IPS-18a (cell line): ENCODE results near the gene CBLL1.

Experiments
- H3K27ac ChIP-seq: one replicate; pipeline ENCODE4 v1.5.1; 2013; ENCODE audit warnings: low read length
- H3K27me3 ChIP-seq: one replicate; pipeline ENCODE4 v1.6.1; 2013; ENCODE audit warnings: mild to moderate bottlenecking, low read length; ENCODE audit not compliant: control insufficient read depth, insufficient read depth
- H3K36me3 ChIP-seq: one replicate; pipeline ENCODE4 v1.6.1; 2013; ENCODE audit warnings: low read depth, low read length; ENCODE audit not compliant: control insufficient read depth
- H3K4me1 ChIP-seq: one replicate; pipeline ENCODE4 v1.6.1; 2013; ENCODE audit warnings: low read depth, low read length; ENCODE audit not compliant: control insufficient read depth
- H3K4me3 ChIP-seq: one replicate; pipeline ENCODE4 v1.5.1; 2013; ENCODE audit warnings: low read length
- H3K9ac ChIP-seq: one replicate; pipeline ENCODE4 v1.6.1; 2013; ENCODE audit warnings: mild to moderate bottlenecking, low read length, moderate library complexity
- H3K9me3 ChIP-seq: one replicate; pipeline ENCODE4 v1.6.1; 2013; ENCODE audit warnings: low read depth, low read length; ENCODE audit not compliant: control insufficient read depth

The CBLL1 gene, protein sequence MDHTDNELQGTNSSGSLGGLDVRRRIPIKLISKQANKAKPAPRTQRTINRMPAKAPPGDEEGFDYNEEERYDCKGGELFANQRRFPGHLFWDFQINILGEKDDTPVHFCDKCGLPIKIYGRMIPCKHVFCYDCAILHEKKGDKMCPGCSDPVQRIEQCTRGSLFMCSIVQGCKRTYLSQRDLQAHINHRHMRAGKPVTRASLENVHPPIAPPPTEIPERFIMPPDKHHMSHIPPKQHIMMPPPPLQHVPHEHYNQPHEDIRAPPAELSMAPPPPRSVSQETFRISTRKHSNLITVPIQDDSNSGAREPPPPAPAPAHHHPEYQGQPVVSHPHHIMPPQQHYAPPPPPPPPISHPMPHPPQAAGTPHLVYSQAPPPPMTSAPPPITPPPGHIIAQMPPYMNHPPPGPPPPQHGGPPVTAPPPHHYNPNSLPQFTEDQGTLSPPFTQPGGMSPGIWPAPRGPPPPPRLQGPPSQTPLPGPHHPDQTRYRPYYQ

DNA sequence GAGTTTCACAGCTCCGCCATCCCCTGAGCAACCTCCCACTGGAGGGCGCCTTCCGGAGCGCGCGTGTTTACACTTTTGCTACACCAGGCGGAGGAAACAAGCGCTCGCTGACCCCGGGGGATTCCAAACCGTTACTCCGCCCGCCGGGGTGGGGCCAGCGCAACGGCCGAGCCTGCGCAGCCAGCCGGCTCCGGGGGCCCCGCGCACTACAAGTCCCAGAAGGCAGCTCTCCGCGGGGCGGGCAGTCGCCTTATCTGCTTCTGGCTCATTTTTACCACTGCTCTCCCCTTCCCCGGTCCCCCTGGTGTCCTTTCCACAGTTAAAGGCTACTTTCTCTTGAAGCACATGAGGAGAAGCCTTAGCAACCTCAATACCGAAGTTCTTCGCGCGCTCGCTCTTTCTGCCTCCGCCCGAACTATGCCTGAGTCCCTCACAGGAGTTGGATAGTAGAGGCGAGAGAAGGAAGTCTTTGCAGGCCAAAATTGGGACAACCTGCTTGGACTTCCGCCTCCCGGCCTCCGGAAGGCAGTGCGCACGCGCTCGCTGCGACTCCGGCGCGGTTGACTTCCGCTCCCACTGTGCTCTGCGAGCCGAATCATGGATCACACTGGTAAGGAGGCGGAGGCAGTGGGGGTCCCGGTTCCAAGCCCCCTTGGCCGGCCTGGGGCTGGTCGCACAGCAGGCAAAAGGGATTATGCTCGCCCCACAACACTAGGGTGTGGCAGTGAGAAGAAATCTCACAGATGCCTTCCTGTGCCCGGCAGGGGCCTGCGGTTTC, at the start of gene CBLL1:
TSS of gene CBLL1 (plus strand) at position 576 of the 778 bp plus-strand sequence. CDS start at position 598, 22 bp downstream.
- H3K27ac ChIP-seq: peak within 1 kb of the TSS; percentile 90
- H3K9me3 ChIP-seq: no peaks in the 10 kb centered on the region
- H3K27me3 ChIP-seq: no peaks in the 10 kb centered on the region
- peaks cover 3% of the 10 kb centered on the region for H3K36me3 ChIP-seq
- H3K4me3 ChIP-seq: peak within 1 kb of the TSS; percentile 81
- peak within 1 kb of the TSS; percentile 82 for H3K9ac ChIP-seq
- peaks cover 13% of the 10 kb centered on the region for H3K4me1 ChIP-seq

DNA sequence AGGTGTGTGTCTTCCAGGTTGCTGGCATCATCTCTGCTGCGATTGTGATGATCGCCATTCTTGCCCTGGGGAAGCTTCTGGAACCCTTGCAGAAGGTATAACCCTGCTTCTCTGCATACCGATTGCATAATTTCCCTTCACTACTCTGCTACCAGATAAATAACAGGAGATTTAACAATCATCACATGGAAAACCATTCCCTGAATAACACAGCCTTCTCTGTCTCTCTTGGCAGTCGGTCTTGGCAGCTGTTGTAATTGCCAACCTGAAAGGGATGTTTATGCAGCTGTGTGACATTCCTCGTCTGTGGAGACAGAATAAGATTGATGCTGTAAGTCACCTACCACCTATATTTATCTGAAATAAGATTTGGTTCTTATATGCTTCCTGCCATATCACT, 49.6 kb upstream of the CBLL1 start:
- peaks cover 11% of the 10 kb centered on the region for H3K4me1 ChIP-seq
- no peak overlapping the region for H3K4me3 ChIP-seq
- no peaks in the 10 kb centered on the region for H3K36me3 ChIP-seq
- no peak overlapping the region for H3K9ac ChIP-seq
- no peaks in the 10 kb centered on the region for H3K9me3 ChIP-seq
- H3K27me3 ChIP-seq: no peaks in the 10 kb centered on the region
- H3K27ac ChIP-seq: no peak overlapping the region

DNA sequence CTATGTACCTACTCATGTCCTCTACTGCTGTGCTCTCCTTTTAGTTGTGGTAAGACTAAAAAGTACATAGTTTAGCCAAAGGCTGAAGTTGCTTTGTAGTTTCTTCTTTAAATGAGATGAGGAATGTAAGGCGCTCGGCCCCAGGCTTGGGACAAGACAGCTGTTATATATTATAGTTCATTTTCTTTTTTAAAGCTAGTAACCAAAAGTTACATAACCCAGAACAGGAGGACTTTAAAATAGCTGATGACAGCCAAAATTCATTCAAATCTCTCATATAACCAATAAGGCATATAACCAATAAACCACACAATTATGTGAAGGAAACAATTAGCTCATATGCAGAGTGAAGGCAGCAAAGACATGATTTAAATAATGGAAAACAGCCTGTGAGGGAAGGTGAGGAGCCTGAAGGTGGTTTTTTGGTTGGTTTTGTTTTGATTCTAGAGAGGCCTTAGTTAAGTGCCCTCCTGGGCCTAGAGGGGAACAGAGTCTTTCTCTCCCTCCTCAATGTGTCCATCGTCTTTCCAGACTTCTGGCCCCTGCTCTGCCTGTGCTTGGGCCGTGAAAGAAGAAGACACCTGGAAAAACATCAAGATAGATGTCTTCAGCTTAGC, 47.5 kb upstream of the CBLL1 start:
- H3K27me3 ChIP-seq: no peaks in the 10 kb centered on the region
- no peak overlapping the region for H3K9ac ChIP-seq
- H3K27ac ChIP-seq: no peak overlapping the region
- no peak overlapping the region for H3K4me3 ChIP-seq
- no peaks in the 10 kb centered on the region for H3K9me3 ChIP-seq
- no peaks in the 10 kb centered on the region for H3K36me3 ChIP-seq
- H3K4me1 ChIP-seq: peaks cover 4% of the 10 kb centered on the region

DNA sequence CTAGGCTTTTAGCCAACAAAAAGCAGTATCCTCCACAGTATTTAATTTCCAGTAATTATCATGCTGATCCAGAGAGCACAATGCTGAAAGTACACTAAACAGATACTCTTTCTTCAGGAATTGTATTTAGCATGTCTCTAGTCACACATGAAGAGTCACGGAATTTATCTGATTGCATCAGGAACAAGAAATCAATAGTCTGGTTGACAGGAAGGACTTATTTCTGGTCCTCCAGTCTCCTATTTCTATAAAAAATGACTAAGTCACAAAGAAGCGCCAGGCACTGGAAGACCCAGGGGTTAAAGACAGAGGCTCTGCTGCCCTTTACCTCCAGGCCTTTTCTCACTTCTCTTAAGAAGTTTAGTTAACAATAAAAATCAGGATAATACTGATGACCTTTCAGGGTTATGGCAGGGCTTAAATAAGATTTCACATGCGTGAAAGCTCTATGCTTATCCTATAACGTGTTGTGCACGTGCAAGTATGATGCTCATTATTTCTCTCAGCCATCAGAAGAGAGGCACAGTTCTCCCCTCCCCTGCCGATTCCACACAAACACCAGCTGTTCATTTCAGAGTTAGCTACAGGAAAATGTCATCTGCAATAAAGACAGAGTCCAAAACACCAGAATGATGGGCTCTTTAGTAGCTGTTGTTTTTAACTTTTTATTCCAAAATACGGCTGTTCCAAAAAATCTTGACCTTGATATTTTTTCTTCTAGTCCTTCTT, 46.5 kb upstream of the CBLL1 start:
- Histone ChIP-seq H3K4me1 (peaks cover 4% of the 10 kb centered on the region), H3K4me3 (no peak overlapping the region), H3K36me3 (no peaks in the 10 kb centered on the region)

DNA sequence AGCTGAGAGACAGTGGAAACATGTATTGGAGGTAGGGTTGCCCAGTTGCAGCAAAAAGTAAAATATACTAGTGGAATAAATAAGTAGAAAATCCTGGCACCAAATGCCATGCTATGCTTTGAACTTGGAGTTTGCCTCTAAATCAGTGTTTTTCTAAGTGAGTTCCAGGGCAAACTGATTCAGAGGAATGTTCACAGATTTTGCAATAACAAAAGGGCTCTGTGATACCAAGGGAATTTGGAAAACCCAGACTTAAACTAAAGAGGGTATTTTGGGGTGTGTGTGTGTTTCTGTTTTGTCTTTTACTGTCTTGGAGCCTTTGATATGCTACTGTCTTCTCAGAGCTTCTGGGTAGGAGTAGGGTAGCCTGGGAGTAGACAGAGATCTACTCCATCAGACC, 43.4 kb upstream of the CBLL1 start:
- Histone ChIP-seq H3K27ac (no peak overlapping the region), H3K9me3 (no peaks in the 10 kb centered on the region), H3K9ac (no peak overlapping the region)

More for the DNA sequence above, 46.5 kb upstream of the CBLL1 start:
- Histone ChIP-seq H3K27me3 (no peaks in the 10 kb centered on the region), H3K27ac (no peak overlapping the region), H3K9me3 (no peaks in the 10 kb centered on the region), H3K9ac (no peak overlapping the region)

DNA sequence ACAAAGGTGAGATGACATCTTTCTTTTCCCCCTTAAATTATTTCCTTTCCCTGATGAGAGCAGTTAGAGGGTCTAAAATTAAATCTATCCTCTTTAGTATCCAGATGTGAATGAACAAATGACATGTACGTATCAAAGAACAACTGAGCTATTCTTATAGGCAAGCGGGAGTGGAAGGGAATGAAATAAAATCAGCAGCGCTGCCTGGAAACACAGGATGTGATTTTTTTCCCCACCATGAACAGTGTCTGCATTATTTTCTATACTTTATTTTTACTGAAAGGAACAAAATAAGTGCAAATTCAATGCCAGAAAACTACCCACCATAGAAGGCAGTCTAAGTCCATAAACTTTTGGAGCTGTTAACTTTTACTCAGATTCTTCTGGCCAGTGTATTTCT, 42.8 kb upstream of the CBLL1 start:
- no peaks in the 10 kb centered on the region for H3K4me1 ChIP-seq
- no peaks in the 10 kb centered on the region for H3K27me3 ChIP-seq
- no peaks in the 10 kb centered on the region for H3K9me3 ChIP-seq
- no peaks in the 10 kb centered on the region for H3K36me3 ChIP-seq
- no peak overlapping the region for H3K27ac ChIP-seq
- no peak overlapping the region for H3K9ac ChIP-seq
- no peak overlapping the region for H3K4me3 ChIP-seq

More for the DNA sequence above, 43.4 kb upstream of the CBLL1 start:
- Histone ChIP-seq H3K36me3 (no peaks in the 10 kb centered on the region), H3K27me3 (no peaks in the 10 kb centered on the region), H3K4me1 (no peaks in the 10 kb centered on the region), H3K4me3 (no peak overlapping the region)

DNA sequence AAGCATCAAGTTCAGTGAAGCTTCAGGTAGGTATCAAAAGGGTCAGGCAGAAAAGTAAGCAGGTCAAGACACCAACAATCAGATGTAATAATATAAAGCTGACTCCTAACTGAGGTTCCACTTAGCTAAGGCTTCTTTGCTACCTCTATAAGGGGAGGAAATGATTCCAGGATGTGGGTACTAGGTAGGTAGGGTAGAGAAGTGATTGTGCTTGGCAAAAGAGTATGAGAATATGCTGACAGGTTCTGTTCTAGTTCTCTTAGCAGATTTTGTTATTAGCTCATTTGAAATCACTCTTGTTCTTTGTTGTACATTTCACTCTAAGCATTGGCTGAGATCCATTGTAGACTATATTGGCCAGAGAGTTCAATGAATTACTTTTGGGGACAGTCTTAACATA, 40.7 kb upstream of the CBLL1 start:
- no peak overlapping the region for H3K4me3 ChIP-seq
- H3K27me3 ChIP-seq: no peaks in the 10 kb centered on the region
- no peaks in the 10 kb centered on the region for H3K36me3 ChIP-seq
- no peak overlapping the region for H3K9ac ChIP-seq
- H3K4me1 ChIP-seq: no peaks in the 10 kb centered on the region
- no peak overlapping the region for H3K27ac ChIP-seq
- H3K9me3 ChIP-seq: no peaks in the 10 kb centered on the region

DNA sequence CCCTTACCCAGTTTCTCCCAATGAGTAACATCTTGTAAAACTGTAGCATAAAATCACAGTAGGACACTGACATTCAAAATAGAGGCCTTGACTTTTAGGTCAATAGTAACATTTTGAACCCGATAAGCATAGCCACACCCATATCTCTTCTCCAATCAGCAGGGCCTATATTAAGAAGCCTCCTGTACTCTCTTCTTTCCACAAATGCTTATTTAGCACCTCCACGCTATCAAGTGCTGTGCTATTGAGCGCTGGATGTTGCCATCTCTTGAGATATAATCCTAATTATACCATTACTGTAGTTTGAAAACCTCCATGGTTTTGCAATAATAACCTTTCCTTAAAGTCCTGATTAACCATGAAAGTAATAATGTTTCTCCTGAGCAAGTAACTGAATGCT, 40.1 kb upstream of the CBLL1 start:
- no peaks in the 10 kb centered on the region for H3K36me3 ChIP-seq
- no peak overlapping the region for H3K9ac ChIP-seq
- H3K27me3 ChIP-seq: no peaks in the 10 kb centered on the region
- no peaks in the 10 kb centered on the region for H3K4me1 ChIP-seq
- H3K9me3 ChIP-seq: no peaks in the 10 kb centered on the region
- no peak overlapping the region for H3K4me3 ChIP-seq
- H3K27ac ChIP-seq: no peak overlapping the region

DNA sequence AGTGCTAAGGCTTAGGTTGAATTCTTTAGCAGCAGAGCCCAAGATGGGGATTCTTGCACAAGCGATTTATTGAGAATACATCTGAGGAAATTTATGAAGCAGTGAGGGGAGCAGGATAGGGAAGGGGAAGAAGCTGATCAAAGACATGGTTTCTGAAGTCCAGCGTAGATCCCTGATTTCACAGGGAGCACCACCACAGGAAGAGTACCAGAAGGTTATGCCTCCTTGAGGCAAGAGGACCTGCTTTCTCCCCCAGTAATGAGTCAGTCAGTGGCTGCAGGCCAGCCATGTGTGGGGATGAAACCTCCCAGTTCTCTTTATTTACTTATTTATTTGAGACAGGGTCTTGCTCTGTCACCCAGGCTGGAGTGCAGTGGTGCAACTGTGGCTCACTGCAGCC, 35.0 kb upstream of the CBLL1 start:
- Histone ChIP-seq H3K9me3 (no peaks in the 10 kb centered on the region), H3K27ac (no peak overlapping the region), H3K36me3 (no peaks in the 10 kb centered on the region), H3K4me3 (no peak overlapping the region), H3K9ac (no peak overlapping the region), H3K4me1 (no peaks in the 10 kb centered on the region), H3K27me3 (no peaks in the 10 kb centered on the region)

DNA sequence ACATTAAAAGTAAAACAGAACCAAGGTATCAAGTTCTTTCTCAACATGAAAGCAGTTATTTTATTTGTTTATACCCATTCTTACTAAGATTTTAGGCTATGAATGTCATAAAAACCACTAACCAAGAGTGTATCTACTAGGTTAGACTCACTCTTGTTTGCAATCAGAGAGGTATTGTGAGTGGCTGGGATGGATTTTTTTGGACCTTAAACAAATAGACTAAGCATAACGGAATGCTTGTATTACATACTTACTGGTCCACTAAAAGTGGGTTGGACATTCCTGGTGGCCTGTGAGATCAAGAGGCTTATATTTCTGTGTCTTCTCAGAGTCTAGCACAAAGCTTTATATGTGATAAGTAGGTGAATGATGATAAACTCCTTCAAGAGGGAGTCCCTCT, 32.6 kb upstream of the CBLL1 start:
- H3K27me3 ChIP-seq: no peaks in the 10 kb centered on the region
- H3K36me3 ChIP-seq: no peaks in the 10 kb centered on the region
- no peaks in the 10 kb centered on the region for H3K9me3 ChIP-seq
- H3K4me3 ChIP-seq: no peak overlapping the region
- no peak overlapping the region for H3K27ac ChIP-seq
- no peak overlapping the region for H3K9ac ChIP-seq
- H3K4me1 ChIP-seq: no peaks in the 10 kb centered on the region

DNA sequence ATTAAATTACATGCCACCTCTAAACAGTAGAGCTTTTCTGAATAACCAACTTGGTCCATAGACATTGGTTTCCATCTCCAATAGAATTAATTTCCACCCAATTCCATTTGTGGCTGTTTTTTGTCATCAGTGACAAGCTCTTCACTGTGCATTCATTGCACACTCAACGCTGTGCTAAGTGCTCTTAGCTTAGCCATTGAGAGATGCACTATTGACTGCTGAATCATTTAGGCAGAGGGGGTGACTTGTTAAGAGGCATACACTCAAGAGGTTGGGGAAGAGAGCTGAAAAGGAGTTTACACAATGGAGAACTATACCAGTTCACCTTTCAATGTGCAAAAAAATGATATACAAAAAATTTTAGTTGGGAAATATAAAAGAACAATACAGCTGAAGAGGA, 31.9 kb upstream of the CBLL1 start:
- Histone ChIP-seq H3K9me3 (no peaks in the 10 kb centered on the region), H3K4me3 (no peak overlapping the region), H3K27me3 (no peaks in the 10 kb centered on the region), H3K4me1 (no peaks in the 10 kb centered on the region), H3K9ac (no peak overlapping the region), H3K36me3 (no peaks in the 10 kb centered on the region), H3K27ac (no peak overlapping the region)
